GM12865 (cell line): Measurements from ENCODE around the gene DNHD1.

Source experiments
- DNase-seq: peaks from one replicate; pipeline ENCODE4 v3.0.0; 2010; ENCODE audit warnings: low read depth
- H3K4me3 ChIP-seq: 2 replicates; pipeline ENCODE4 v1.5.1; 2011; ENCODE audit warnings: mild to moderate bottlenecking, low read depth, low read length, control low read depth
- CTCF ChIP-seq: IDR thresholded peaks from 2 replicates; pipeline ENCODE4 v1.5.1; 2011; ENCODE audit warnings: low read length, control low read depth, low read depth, inconsistent platforms; ENCODE audit not compliant: insufficient read depth; ENCODE audit errors: missing control alignments

The DNHD1 gene

GRCh38 chr11:6570691-6571427 lies 73.8 kb downstream of the DNHD1 start:
- H3K4me3 ChIP-seq = no peak overlapping the region
- TF ChIP-seq CTCF = no peak

GRCh38 chr11:6571434-6572008 lies 74.4 kb downstream of the DNHD1 start:
- H3K4me3 ChIP-seq = no peak overlapping the region
- no peak for TF ChIP-seq CTCF
- DNase-seq = no peak

More at GRCh38 chr11:6570691-6571427, 73.8 kb downstream of the DNHD1 start:
- DNase-seq = no peak

GRCh38 chr11:6572215-6572614 lies 75.1 kb downstream of the DNHD1 start:
- DNase-seq = no peak

GRCh38 chr11:6574816-6575715 lies 78.0 kb downstream of the DNHD1 start:
- no peak for TF ChIP-seq CTCF
- no peak for DNase-seq
- no peak overlapping the region for H3K4me3 ChIP-seq

More at GRCh38 chr11:6572215-6572614, 75.1 kb downstream of the DNHD1 start:
- H3K4me3 ChIP-seq = no peak overlapping the region
- TF ChIP-seq CTCF = no peak

- TF ChIP-seq CTCF = no peak
- no peak for DNase-seq
- H3K4me3 ChIP-seq = no peak overlapping the region
Observed at GRCh38 chr11:6576471-6577373, 79.6 kb downstream of the DNHD1 start.

GRCh38 chr11:6578134-6578533 lies 81.1 kb downstream of the DNHD1 start:
- DNase-seq = no peak
- TF ChIP-seq CTCF = no peak
- H3K4me3 ChIP-seq = no peak overlapping the region
